ENCODE data around the gene SPATA31D3.

DNA sequence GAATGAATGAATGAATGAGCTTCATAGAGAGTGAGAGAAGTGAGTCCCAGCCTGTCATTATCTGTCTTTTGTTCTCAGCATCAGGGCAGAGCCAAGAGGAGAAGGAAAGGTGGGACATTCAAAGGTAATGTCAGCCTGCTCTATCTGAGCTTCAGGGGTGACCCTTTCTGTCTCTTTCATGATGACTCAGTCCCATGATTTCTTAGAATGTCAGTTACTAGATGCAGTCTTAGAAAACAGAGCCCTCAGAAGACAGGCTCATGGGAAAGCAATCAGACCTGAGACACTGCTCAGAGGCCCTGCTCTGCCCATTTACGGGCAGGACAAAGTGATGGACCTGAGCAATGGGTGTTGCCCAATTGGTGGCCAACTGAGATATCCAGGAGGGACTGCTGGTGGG is 46.4 kb downstream of the SPATA31D3 start:
- TF ChIP-seq, protein P1, sequence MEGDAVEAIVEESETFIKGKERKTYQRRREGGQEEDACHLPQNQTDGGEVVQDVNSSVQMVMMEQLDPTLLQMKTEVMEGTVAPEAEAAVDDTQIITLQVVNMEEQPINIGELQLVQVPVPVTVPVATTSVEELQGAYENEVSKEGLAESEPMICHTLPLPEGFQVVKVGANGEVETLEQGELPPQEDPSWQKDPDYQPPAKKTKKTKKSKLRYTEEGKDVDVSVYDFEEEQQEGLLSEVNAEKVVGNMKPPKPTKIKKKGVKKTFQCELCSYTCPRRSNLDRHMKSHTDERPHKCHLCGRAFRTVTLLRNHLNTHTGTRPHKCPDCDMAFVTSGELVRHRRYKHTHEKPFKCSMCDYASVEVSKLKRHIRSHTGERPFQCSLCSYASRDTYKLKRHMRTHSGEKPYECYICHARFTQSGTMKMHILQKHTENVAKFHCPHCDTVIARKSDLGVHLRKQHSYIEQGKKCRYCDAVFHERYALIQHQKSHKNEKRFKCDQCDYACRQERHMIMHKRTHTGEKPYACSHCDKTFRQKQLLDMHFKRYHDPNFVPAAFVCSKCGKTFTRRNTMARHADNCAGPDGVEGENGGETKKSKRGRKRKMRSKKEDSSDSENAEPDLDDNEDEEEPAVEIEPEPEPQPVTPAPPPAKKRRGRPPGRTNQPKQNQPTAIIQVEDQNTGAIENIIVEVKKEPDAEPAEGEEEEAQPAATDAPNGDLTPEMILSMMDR (IDR thresholded peaks at IDR 0.05), result no peak
- TF ChIP-seq POLR2AphosphoS5 (IDR thresholded peaks at IDR 0.05), result no peak
